NB4 (cell line): Measurements from ENCODE around the gene ZC2HC1B.

Experiments used
- DNase-seq: peaks from one replicate; pipeline ENCODE4 v3.0.0; 2010; ENCODE audit warnings: low read depth
- H3K4me3 ChIP-seq: one replicate; pipeline ENCODE4 v1.5.1; 2011; ENCODE audit warnings: mild to moderate bottlenecking, low read depth, low read length, moderate library complexity
- MAX ChIP-seq: IDR thresholded peaks from 2 replicates; pipeline ENCODE4 v1.6.1; 2011; ENCODE audit warnings: low read depth, low read length
- MYC ChIP-seq: IDR thresholded peaks from 2 replicates; pipeline ENCODE4 v1.6.1; 2011; ENCODE audit warnings: low read depth, low read length
- POLR2A ChIP-seq: IDR thresholded peaks from 2 replicates; pipeline ENCODE4 v1.6.1; 2011; ENCODE audit warnings: mild to moderate bottlenecking; ENCODE audit not compliant: insufficient read length; ENCODE audit errors: extremely low read depth
- TF ChIP-seq, protein P1 (sequence below): IDR thresholded peaks from one replicate; pipeline ENCODE4 v1.5.1; 2012; ENCODE audit warnings: low read depth, low read length

The ZC2HC1B gene

GRCh38 chr6:143948208-143948607 lies 83.9 kb downstream of the ZC2HC1B start:
- TF ChIP-seq MYC (no peak), MAX (no peak), POLR2A (no peak)
- TF ChIP-seq, protein P1, sequence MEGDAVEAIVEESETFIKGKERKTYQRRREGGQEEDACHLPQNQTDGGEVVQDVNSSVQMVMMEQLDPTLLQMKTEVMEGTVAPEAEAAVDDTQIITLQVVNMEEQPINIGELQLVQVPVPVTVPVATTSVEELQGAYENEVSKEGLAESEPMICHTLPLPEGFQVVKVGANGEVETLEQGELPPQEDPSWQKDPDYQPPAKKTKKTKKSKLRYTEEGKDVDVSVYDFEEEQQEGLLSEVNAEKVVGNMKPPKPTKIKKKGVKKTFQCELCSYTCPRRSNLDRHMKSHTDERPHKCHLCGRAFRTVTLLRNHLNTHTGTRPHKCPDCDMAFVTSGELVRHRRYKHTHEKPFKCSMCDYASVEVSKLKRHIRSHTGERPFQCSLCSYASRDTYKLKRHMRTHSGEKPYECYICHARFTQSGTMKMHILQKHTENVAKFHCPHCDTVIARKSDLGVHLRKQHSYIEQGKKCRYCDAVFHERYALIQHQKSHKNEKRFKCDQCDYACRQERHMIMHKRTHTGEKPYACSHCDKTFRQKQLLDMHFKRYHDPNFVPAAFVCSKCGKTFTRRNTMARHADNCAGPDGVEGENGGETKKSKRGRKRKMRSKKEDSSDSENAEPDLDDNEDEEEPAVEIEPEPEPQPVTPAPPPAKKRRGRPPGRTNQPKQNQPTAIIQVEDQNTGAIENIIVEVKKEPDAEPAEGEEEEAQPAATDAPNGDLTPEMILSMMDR, result no peak
- no peak for DNase-seq
- H3K4me3 ChIP-seq, result no peak overlapping the region

- no peak overlapping the region for H3K4me3 ChIP-seq
- no peak for DNase-seq
- no peak for TF ChIP-seq MYC
Measured at GRCh38 chr6:143949535-143949934, 85.3 kb downstream of the ZC2HC1B start.

- DNase-seq, result no peak
- TF ChIP-seq POLR2A (no peak), MAX (no peak)
- H3K4me3 ChIP-seq, result no peak overlapping the region
Measured at GRCh38 chr6:143949962-143950361, 85.7 kb downstream of the ZC2HC1B start.

- DNase-seq, result no peak
- H3K4me3 ChIP-seq, result no peak overlapping the region
- TF ChIP-seq MYC, result no peak
- TF ChIP-seq, protein P1, result no peak
- no peak for TF ChIP-seq POLR2A
- TF ChIP-seq MAX, result no peak
Measured at GRCh38 chr6:143950875-143951274, 86.6 kb downstream of the ZC2HC1B start.

DNA sequence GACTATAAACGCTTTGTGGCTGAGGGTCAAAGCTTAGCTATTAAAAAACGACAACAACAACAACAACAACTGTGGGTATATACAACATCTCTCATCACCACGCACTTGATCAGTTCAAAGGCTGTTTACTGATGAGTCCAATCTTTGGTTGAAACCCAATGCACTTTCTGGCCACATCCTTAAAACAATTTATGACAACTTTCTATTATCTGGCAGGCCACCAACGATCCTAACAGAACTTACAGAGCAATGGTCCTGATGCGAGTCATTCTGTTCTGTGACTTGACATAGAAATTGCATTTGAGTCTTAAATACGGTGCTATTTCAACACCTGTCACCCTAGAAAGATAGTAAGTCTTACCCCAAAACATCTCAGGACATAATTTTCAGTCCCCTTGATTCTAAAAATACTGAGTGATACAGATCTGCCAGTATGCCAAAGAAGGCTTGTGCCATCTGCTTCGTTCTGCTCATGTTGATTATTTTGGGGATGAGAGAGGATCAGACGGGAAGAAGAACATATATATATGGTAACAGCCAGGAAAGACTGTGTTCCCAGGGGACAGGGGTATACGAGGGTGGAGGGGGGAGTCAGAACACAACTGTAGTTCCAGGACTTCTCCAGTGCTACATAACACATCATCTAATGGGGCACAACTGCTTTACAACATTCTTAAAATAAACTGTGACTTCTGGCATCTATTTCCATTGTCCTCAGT lies 87.9 kb downstream of the ZC2HC1B start:
- H3K4me3 ChIP-seq, result no peak overlapping the region
- DNase-seq, result no peak
- no peak for TF ChIP-seq MYC
- TF ChIP-seq, protein P1, result no peak
- TF ChIP-seq POLR2A, result no peak
- no peak for TF ChIP-seq MAX

- DNase-seq, result no peak
- TF ChIP-seq MAX (no peak), MYC (no peak), POLR2A (no peak)
- TF ChIP-seq, protein P1, result no peak
- no peak overlapping the region for H3K4me3 ChIP-seq
Measured at GRCh38 chr6:143952947-143953701, 88.8 kb downstream of the ZC2HC1B start.
